Neural progenitor cell (in vitro differentiated cells): Measurements from ENCODE around the gene BMPER.

Experiments
- CTCF ChIP-seq: fragments of 200-600 bp; sonication (generic); IDR thresholded peaks from 2 replicates; pipeline ENCODE4 v1.5.1; 2017; ENCODE audit warnings: antibody characterized with exemption, mild to moderate bottlenecking
- EZH2 ChIP-seq: fragments of 200-600 bp; sonication (generic); IDR thresholded peaks from 2 replicates; pipeline ENCODE4 v1.6.1; 2017; ENCODE audit warnings: antibody characterized with exemption, mild to moderate bottlenecking, moderate library complexity
- EZH2phosphoT487 ChIP-seq: fragments of 200-600 bp; sonication (generic); IDR thresholded peaks from 2 replicates; pipeline ENCODE4 v1.6.1; 2017; ENCODE audit warnings: antibody characterized with exemption

- TF ChIP-seq CTCF (no peak), EZH2 (no peak), EZH2phosphoT487 (no peak)
Observed at GRCh38 chr7:34138483-34138882, 233.1 kb downstream of the BMPER start.
